Stimulated activated memory B cell treated with anti-CD40 and anti-IgM and Interleukin-4, amounts not matched to agents 10 μg/mL and 1 μg/mL and 100 μg/mL, for 72 hours (primary cell): Measurements from ENCODE around the gene ELOVL6.

ENCODE experiments used
- ATAC-seq: fragments of 150-1000 bp; cut with Tn5 transposase; 2 replicates; pipeline ENCODE4 v1.10.0; 2021
- H3K27ac Mint-ChIP-seq: one replicate; pipeline ENCODE4 v1.8.0; 2022; ENCODE audit warnings: mild to moderate bottlenecking, mixed read lengths
- H3K27me3 Mint-ChIP-seq: one replicate; pipeline ENCODE4 v1.8.0; 2022; ENCODE audit warnings: mixed read lengths
- H3K36me3 Mint-ChIP-seq: one replicate; pipeline ENCODE4 v1.8.0; 2022; ENCODE audit warnings: mixed read lengths
- H3K4me1 Mint-ChIP-seq: one replicate; pipeline ENCODE4 v1.8.0; 2022; ENCODE audit warnings: mixed read lengths
- H3K4me3 Mint-ChIP-seq: one replicate; pipeline ENCODE4 v1.8.0; 2022; ENCODE audit warnings: mild to moderate bottlenecking, moderate library complexity, mixed read lengths
- H3K9me3 Mint-ChIP-seq: one replicate; pipeline ENCODE4 v1.8.0; 2022; ENCODE audit warnings: mixed read lengths

The ELOVL6 gene

DNA sequence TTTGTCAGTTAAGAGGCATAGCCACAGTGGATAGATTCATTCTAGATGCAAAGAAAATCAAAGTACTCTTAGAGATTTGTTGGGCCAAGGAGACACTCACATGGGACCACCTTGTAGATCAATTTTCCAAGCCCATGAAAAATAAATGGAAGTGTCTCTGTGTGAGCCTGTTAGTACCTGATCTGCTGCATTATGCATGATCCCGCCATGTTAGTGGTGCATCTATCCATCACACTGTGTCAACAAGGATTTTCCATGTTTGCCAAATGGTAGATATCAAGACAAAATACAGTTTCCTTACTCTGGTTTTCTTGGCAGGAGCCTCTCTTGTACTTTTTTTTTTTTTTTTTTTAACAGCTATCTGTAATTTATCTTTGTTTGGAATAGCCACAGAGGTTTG is 173.4 kb downstream of the ELOVL6 start:
- H3K36me3 Mint-ChIP-seq = no peaks in the 10 kb centered on the region
- H3K27me3 Mint-ChIP-seq = peaks cover 22% of the 10 kb centered on the region
- no peak for ATAC-seq
- no peak overlapping the region for H3K27ac Mint-ChIP-seq
- H3K9me3 Mint-ChIP-seq = peaks cover 4% of the 10 kb centered on the region
- no peak overlapping the region for H3K4me3 Mint-ChIP-seq
- H3K4me1 Mint-ChIP-seq = peaks cover 11% of the 10 kb centered on the region

DNA sequence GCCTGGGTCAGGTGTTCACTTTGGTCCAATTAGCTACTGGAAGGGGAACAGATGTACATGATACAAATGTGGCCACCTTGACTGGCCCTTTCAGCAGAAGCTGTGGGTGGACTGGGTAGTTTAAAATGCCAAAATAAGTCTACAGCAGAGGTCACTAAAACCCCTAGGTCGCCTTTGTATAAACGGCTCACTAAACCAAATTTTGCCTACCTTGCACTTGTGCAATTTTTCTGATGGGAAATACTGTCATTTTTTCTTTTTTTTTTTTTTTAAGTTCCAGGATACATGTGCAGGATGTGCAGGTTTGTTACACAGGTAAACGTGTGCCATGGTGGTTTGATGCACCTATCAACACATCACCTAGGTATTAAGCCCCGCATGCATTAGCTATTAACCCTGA is 176.0 kb downstream of the ELOVL6 start:
- Mint-ChIP-seq H3K36me3 (no peaks in the 10 kb centered on the region), H3K4me1 (peaks cover 13% of the 10 kb centered on the region), H3K27ac (no peak overlapping the region), H3K4me3 (no peak overlapping the region), H3K9me3 (peaks cover 4% of the 10 kb centered on the region), H3K27me3 (peaks cover 8% of the 10 kb centered on the region)
- ATAC-seq = no peak

DNA sequence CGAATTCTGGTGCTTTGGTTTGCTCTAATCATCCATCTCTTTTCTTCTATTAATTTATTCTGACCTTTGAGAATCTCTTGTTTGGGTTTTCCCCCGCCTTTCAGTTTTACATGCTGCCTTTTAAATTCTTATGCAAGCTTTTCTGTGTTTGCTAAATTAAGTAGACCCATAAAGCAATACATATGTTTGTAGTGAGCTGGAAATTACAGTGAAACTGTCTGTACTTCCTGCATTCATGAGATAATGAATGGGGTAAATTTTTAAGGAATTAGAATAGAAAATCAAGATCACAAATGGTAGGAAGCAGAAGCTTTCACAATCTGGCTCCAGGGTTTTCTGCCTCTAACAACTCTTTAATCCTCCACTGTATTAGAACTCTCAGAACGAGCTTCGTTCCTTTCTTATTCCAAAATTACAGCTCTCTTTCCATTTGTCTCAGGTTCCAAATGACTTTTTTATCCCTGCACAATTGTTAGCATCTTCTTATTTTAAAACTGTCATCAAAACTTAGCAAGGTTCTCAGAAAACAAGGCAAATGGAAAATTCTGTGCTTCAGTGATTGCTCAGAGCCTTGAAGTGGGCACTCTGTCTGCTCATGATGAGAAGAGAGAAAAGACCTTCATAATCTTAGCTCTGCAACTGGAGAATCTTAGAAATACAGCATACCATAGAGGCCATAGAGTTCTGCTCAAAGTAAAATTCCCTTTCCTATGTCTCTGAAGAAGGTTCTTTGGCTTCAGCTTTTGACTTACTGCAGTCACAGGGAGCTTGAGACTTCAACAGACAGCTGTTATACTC is 177.6 kb downstream of the ELOVL6 start:
- ATAC-seq = peak; percentile 24
- Mint-ChIP-seq H3K9me3 (peaks cover 4% of the 10 kb centered on the region), H3K4me3 (no peak overlapping the region), H3K27me3 (no peaks in the 10 kb centered on the region), H3K36me3 (no peaks in the 10 kb centered on the region), H3K4me1 (peaks cover 13% of the 10 kb centered on the region), H3K27ac (no peak overlapping the region)

DNA sequence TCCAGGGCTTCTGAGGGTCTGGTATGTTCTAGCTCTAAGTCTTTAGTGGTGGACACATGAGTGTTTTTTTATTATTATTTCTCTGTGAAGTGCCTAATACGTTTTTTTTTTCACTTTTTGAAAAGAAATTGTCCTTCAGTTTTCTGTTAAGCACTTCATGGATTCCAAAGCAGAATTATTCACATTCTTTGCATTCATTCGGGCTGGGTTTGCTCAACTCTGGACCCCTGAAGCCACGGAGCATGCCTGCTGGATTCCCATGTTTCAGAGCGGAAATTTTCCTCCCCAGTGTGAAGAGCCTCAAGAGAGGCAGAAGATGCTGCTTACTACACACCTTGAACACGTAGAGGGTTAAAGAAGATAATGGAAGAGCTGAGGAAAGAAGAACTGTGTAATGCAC is 178.3 kb downstream of the ELOVL6 start:
- Mint-ChIP-seq H3K9me3 (peaks cover 4% of the 10 kb centered on the region), H3K27ac (no peak overlapping the region)

DNA sequence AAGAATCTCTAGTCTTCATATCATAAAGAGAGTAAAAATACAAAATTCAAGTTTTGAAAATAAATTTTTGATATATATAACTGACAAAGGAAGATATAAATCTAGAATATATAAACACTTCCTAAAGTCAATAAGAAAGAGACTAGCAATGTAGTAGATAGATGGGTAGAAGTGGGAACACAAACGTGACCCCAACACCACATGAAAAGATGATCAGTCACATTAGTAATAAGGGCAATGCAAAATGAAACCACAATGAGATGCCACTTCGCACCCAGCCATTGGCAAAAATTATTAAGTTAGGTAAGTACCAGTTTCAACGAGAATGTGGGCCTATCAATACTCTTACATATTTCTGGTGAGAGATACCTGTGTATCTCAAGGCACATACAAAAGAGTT is 179.3 kb downstream of the ELOVL6 start:
- Mint-ChIP-seq H3K9me3 (peaks cover 4% of the 10 kb centered on the region), H3K27ac (no peak overlapping the region), H3K36me3 (no peaks in the 10 kb centered on the region), H3K4me1 (peaks cover 13% of the 10 kb centered on the region), H3K4me3 (no peak overlapping the region), H3K27me3 (peaks cover 7% of the 10 kb centered on the region)
- ATAC-seq = no peak

More for the DNA sequence above, 178.3 kb downstream of the ELOVL6 start:
- Mint-ChIP-seq H3K4me1 (peaks cover 13% of the 10 kb centered on the region), H3K4me3 (no peak overlapping the region), H3K36me3 (no peaks in the 10 kb centered on the region), H3K27me3 (no peaks in the 10 kb centered on the region)
- ATAC-seq = no peak

DNA sequence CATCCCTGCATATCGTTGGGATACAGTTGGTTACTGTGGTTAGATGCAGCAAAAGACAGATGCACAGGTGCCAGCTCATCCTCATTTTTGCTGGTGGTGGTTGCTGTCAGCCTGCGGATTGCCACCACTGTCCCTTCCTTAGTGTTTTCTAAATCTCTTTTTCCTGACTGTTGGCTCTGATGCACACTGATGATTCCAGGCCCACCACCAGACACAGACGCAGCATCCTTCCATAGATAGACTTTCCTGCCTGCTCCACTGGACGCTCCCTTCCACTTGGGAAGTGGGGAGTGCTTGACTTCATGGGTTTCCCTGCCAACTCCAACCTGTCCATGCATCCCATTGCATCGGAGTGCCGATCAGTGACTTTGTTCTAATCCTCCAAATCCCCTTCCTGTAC is 184.2 kb downstream of the ELOVL6 start:
- H3K27ac Mint-ChIP-seq = no peak overlapping the region
- no peak overlapping the region for H3K4me3 Mint-ChIP-seq
- ATAC-seq = no peak
- H3K9me3 Mint-ChIP-seq = no peaks in the 10 kb centered on the region
- no peaks in the 10 kb centered on the region for H3K36me3 Mint-ChIP-seq
- H3K27me3 Mint-ChIP-seq = peaks cover 19% of the 10 kb centered on the region
- no peaks in the 10 kb centered on the region for H3K4me1 Mint-ChIP-seq

DNA sequence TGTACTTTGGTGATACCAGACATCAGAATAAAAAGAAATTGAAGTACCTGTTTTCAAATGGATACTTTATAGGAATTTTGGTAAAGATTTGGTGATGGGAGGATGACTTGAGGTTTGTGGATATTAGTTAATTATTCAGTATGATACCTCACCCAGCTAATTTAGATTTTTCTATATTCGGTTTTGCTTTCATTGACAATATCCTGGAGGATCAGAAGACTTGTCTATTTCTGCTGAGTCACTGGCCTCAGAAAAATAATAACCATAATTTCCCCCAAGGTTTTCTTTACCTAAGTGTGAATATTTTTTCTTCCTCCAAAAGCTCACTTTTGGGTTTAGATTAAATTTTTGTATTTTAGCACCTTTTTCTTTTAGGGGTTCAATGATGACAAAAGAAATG is 185.5 kb downstream of the ELOVL6 start:
- Mint-ChIP-seq H3K4me3 (no peak overlapping the region), H3K36me3 (no peaks in the 10 kb centered on the region), H3K27me3 (peaks cover 19% of the 10 kb centered on the region), H3K4me1 (no peaks in the 10 kb centered on the region), H3K9me3 (no peaks in the 10 kb centered on the region), H3K27ac (no peak overlapping the region)
- no peak for ATAC-seq

DNA sequence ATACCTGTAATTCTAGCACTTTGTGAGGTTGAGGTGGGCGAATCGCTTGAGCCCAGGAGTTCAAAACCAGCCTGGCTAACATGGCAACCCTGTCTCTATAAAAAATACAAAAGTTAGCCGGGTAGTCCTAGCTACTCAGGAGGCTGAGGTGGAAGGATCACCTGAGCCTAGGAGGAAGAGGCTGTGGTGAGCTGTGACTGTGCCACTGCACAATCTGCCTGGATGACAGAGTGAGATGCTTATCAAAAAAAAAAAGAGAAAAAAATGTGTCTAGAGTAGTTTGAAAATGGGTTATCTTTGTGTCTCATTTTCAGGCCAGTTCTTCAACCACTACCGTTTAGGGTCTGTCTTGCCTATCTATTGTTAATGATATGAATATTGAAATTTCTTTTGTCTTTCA is 187.6 kb downstream of the ELOVL6 start:
- H3K4me3 Mint-ChIP-seq = no peak overlapping the region
- no peaks in the 10 kb centered on the region for H3K4me1 Mint-ChIP-seq
- H3K27me3 Mint-ChIP-seq = peaks cover 19% of the 10 kb centered on the region
- no peak for ATAC-seq
- no peak overlapping the region for H3K27ac Mint-ChIP-seq
- no peaks in the 10 kb centered on the region for H3K36me3 Mint-ChIP-seq
- no peaks in the 10 kb centered on the region for H3K9me3 Mint-ChIP-seq

DNA sequence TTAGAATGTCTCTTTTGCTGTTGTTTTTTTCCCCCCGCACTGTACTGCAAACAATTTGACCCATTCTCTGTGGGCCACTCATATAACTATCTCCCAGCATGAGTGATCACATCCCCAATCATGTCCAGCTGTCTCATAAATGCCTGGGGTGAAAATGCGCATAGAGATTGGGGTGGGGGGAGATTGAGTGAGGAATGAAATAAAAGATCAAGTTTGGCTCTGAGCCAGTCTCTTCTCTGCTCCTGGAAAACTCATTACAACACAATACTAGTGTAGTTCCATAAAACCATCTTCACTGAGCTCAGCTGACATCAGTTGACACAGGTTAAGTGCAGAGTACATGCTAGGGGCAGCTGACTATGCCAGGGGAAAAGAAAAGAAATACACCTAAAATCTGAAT is 188.9 kb downstream of the ELOVL6 start:
- H3K4me3 Mint-ChIP-seq = no peak overlapping the region
- no peaks in the 10 kb centered on the region for H3K36me3 Mint-ChIP-seq
- no peak for ATAC-seq
- no peak overlapping the region for H3K27ac Mint-ChIP-seq
- peaks cover 16% of the 10 kb centered on the region for H3K27me3 Mint-ChIP-seq
- no peaks in the 10 kb centered on the region for H3K4me1 Mint-ChIP-seq
- no peaks in the 10 kb centered on the region for H3K9me3 Mint-ChIP-seq

DNA sequence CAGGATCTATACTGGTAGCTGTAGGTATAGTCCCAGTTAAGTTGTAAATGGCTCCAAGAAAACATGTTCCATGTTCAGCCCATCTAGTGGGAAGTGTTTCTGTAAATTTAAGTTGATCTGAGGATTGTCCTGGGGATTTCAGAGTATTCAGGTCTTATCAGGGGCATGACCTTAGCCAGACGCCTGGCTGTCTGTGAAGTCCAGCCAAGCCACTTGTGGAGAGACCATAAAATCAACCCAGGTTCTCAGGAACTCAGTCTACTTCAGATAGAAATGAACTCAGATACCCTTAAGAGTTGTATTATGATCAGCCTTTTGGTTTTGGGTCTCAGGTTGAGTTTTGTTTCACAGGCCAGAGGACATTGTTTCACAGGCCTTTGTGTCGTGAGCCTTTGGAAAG is 189.9 kb downstream of the ELOVL6 start:
- H3K27ac Mint-ChIP-seq = no peak overlapping the region
- no peak for ATAC-seq
- peaks cover 6% of the 10 kb centered on the region for H3K27me3 Mint-ChIP-seq
- H3K4me1 Mint-ChIP-seq = no peaks in the 10 kb centered on the region
- H3K4me3 Mint-ChIP-seq = no peak overlapping the region
- H3K36me3 Mint-ChIP-seq = no peaks in the 10 kb centered on the region
- no peaks in the 10 kb centered on the region for H3K9me3 Mint-ChIP-seq

DNA sequence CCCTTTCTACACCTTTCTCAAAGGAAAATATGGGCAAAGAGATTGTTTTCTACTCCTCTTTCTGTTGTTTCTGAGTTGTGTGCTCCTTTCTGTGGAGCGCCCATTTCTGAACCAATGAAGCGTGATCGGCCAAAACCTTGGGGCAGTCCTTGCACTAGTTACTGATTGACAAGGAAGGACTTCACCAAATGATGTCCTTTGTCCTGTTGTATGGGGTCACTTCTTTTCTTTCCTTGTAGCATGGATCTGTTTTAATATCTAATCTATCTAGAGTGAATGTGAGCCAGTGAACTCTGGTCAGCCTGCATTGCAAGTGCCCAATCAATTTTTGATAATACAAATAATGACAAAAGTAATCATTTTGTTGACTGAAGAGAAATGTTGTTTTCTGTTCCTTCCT is 191.2 kb downstream of the ELOVL6 start:
- H3K4me1 Mint-ChIP-seq = no peaks in the 10 kb centered on the region
- no peak for ATAC-seq
- H3K36me3 Mint-ChIP-seq = no peaks in the 10 kb centered on the region
- H3K27me3 Mint-ChIP-seq = no peaks in the 10 kb centered on the region
- no peak overlapping the region for H3K4me3 Mint-ChIP-seq
- H3K27ac Mint-ChIP-seq = no peak overlapping the region
- H3K9me3 Mint-ChIP-seq = no peaks in the 10 kb centered on the region

DNA sequence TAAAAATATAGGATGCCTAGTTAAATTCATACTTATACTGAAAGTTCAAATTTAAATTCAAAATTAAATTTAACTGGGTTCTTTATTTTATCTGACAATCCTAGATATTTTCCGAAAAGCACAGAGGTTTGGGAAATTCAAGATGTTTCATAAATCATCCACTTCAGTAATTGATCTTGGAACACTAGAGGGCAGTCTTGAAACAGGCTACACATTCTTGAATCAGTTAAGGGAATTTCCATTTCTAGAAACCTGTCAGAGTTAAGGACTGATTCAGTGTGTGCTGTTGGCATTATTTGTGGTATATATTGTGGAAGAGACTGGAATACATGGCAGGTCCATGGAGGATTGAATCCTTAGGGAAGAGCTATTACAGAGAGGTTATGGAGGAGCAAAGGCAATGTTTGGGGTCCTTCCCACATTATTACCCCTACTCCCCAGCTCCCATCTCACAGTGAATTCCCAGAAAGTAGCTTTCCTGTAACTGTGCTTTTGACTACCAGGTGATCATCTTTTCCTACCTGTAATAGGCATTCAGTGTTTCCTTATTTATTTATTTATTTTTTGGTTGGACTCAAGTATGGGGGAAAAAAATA is 192.9 kb downstream of the ELOVL6 start:
- Mint-ChIP-seq H3K27me3 (no peaks in the 10 kb centered on the region), H3K4me1 (no peaks in the 10 kb centered on the region), H3K27ac (no peak overlapping the region), H3K4me3 (no peak overlapping the region), H3K9me3 (no peaks in the 10 kb centered on the region), H3K36me3 (no peaks in the 10 kb centered on the region)
- ATAC-seq = no peak

DNA sequence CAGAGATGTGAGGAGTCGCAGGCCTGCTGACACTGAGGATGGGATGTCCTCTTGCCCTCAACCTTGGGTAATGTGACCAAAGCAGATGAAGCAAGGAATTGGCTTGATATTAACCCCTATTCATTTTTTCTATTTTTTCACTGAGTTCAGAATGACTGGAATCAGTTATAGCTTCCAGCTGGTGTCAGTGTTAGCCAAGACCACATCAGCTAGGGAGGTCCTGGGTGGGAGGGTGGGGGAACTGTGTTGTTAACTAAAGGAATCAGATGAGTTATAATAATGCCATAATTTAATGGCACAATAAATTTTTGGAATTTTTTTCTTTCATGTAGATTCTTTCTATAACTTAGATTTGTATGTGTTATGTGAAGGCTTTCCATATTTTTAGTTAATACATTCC is 193.9 kb downstream of the ELOVL6 start:
- Mint-ChIP-seq H3K9me3 (no peaks in the 10 kb centered on the region), H3K27ac (no peak overlapping the region), H3K36me3 (no peaks in the 10 kb centered on the region), H3K4me1 (no peaks in the 10 kb centered on the region), H3K27me3 (peaks cover 8% of the 10 kb centered on the region), H3K4me3 (no peak overlapping the region)
- ATAC-seq = no peak

DNA sequence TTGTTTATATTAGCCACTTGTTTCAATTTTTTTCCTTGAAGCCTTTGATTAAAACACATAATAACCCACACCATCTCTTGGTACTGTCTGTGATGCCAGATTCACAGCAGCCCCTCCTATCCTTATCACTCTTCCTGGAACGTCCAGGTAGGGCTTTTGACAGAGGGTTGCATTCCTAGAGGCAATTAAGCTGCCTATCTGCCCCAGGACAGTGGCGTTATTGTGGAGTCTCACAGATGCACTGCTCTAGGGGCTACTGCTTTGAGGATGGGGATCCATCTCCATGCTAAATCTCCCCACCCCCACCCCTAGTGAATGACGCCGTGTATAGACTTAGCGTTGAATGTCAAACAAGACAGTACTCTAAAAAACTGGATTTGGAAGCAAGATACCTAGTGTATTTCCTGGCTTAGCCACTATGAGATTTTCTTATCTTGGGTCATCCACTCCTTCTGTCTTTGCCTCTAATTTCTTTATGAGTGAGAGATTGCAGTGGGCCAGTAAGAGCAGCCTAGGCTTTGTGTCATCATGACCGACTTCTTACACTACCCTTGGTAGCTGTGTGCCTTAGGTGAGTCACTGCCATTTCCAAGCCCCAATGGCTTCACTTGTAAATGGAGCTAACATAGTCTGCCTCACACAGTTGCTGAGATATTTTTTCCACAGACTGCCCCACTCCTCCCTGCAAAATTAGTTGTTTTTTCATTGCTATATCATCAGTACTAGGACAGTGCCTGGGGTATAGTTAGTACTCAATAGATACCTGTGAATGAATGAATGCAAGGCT is 194.8 kb downstream of the ELOVL6 start:
- ATAC-seq = no peak
- Mint-ChIP-seq H3K4me1 (no peaks in the 10 kb centered on the region), H3K27me3 (peaks cover 12% of the 10 kb centered on the region), H3K9me3 (no peaks in the 10 kb centered on the region), H3K27ac (no peak overlapping the region), H3K4me3 (no peak overlapping the region), H3K36me3 (no peaks in the 10 kb centered on the region)

DNA sequence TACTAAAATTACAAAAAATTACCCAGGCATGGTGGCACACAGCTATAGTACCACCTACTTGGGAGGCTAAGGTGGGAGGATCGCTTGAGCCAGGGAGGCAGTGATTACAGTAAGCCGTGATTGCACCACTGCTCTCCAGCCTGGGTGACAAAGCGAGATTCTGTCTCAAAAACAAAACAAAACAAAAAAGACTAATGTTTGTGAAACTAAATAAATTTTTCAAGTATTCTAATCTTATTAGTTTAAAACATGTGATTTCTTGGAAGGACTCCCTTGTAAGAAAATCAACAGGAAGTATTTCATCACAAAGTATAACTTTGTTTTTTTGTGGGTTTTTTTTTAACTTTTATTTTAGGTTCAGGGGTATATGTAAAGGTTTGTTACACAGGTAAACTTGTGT is 196.1 kb downstream of the ELOVL6 start:
- no peaks in the 10 kb centered on the region for H3K9me3 Mint-ChIP-seq
- ATAC-seq = no peak
- H3K4me3 Mint-ChIP-seq = no peak overlapping the region
- no peaks in the 10 kb centered on the region for H3K36me3 Mint-ChIP-seq
- no peak overlapping the region for H3K27ac Mint-ChIP-seq
- H3K27me3 Mint-ChIP-seq = peaks cover 12% of the 10 kb centered on the region
- no peaks in the 10 kb centered on the region for H3K4me1 Mint-ChIP-seq

DNA sequence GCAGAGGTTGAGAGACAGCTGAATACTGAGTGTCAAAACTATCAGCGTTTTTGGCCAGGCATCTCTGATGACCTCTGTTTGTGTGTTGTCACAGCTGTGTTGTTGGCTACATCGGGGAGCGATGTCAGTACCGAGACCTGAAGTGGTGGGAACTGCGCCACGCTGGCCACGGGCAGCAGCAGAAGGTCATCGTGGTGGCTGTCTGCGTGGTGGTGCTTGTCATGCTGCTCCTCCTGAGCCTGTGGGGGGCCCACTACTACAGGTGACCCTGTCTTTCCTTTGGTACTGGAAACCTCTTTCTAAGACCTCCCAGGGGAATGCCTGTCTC is 198.9 kb downstream of the ELOVL6 start:
- Mint-ChIP-seq H3K4me3 (no peak overlapping the region), H3K9me3 (no peaks in the 10 kb centered on the region), H3K36me3 (no peaks in the 10 kb centered on the region), H3K27me3 (peaks cover 12% of the 10 kb centered on the region), H3K27ac (no peak overlapping the region), H3K4me1 (peaks cover 5% of the 10 kb centered on the region)
- ATAC-seq = no peak
